HG03460 (cell line): ENCODE results near the gene TUBB2B.
"Not testable (repeated sequence)": the region's sequence is repeated elsewhere in the genome, so short reads cannot be mapped to it uniquely, and the experiment has no call there.

Source experiments
- ATAC-seq: cut with Tn5 transposase; IDR thresholded peaks from one replicate; pipeline ENCODE4 v1.9.1; 2021; ENCODE audit not compliant: unreplicated experiment

Gene TUBB2B

DNA sequence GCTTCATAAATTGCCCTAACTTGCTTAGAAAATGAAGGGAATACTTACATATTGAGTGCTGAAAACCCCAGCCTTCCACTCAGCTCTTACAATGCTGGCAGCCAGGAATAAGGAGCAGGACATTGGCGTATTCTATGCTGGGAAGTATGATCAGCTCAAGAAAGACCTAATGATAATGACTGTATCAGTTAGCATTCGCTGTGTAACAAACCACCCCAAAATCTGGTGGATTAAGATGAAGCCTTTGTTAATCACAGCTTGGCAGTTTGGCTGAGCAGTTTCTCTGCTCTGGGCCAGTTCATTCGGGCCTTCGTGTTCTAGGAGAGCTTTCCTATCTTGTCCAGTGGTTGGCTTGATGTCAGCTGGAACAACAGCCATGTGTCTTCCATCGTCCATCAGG, 36.7 kb downstream of the TUBB2B start:
- no peak for ATAC-seq

DNA sequence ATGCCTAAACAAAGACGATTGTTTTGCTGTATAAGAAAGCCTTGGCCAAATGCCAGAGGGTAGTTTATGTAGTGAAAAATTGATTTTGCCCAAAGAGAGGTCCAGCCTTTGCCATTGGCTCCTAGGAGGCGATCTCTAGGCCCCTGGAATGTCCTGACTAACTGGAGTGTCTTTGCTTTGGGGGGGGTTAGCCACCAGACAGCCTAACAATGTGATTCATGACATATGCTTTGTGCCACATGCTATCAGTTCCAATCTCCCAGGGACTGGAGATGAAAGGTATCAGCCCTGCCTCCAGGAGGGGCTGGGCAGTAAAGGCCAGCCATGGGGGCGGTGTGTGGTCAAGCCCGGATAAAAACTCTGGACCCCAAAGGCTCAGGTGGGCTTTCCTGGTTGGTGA, 37.4 kb downstream of the TUBB2B start:
- ATAC-seq, result no peak

DNA sequence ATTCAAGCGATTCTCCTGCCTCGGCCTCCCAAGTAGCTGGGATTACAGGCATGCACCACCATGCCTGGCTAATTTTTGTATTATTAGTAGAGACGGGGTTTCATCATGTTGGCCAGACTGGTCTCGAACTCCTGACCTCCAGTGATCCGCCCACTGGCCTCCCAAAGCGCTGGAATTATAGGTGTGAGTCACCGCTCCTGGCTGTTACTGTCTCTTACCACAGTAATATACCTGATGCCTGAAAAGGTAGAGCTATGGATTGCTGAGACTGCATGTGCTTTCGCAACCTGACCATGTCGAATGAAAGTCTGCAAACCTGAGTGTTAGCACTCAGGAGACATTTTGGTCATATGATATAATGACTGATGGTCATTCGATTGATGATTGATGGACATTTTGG, 38.3 kb downstream of the TUBB2B start:
- ATAC-seq, result not testable (repeated sequence)

DNA sequence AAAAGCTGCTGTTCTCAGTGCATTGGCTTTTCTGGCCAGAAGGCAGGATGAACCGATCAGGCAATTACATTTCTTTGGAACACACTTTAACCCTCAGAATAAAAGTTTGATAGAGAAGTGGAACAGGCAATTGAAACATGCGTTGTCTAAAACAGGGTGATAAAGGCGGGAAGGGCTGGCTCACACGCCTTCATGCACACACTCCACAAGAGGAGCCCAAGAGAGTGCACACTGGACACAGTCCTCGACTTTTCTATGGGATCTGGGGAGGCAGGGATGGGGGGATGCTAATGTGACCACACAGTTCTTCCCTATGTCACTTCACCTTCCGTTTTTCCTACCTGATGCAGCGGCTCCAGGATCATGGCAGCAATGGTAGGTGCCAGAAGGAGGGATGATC, 39.2 kb downstream of the TUBB2B start:
- no peak for ATAC-seq

DNA sequence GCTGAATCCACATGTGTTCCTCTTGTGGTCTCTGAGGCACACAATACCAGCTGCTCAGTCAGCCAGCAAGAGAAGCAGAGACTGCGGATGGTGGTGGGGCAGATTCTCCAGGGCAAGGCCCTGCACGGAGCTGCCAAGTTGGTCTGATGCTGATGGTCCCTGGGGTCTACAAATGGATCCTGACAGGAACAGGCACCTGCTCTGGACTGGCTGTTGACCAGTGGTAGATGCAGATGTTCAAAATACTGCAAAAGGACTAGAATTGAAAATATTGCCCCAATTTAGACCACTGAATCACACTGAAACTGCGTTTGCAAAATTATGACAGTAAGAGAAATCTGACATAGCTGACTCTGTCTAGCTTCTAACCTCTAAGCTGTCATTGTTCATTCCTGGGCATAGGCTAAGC, 40.5 kb downstream of the TUBB2B start:
- ATAC-seq, result no peak

DNA sequence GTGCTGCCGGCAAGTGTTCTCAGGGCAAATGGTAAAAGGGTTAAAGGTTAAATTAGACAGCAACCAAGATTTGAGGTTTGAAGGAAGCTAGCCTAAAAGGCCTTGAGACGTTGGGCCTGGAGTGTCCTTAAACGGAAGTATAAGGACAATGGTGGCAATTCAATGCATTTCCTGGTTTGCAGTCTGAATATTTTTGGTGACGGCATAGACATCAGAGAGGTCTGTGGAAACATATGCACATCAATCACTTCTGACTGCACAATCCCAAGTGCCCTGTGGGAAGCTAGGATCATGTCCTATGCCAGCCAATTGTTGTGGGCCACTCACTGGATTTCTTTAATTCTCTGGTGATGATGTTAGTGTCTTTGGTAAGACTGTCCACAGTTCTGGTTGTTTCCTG, 44.4 kb downstream of the TUBB2B start:
- ATAC-seq, result no peak

DNA sequence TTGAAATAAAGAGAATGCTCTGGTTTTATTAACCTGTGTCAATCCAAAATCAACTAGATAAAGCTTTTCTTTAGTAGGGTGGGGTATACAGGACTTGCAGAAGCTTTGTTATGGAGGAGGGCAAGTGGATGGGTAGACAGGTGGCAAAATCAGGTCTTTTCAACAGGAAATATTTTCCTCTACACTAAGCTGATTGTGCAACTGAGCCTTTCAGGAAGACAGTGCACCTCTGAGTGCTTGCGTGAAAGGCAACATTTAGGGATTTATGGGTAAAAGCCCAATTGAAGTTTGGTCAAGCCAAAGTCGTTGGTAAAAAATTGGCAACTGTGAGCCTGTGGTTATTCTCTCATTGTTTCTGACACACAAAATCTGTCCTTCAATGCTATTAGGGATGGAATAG, 46.3 kb downstream of the TUBB2B start:
- no peak for ATAC-seq

DNA sequence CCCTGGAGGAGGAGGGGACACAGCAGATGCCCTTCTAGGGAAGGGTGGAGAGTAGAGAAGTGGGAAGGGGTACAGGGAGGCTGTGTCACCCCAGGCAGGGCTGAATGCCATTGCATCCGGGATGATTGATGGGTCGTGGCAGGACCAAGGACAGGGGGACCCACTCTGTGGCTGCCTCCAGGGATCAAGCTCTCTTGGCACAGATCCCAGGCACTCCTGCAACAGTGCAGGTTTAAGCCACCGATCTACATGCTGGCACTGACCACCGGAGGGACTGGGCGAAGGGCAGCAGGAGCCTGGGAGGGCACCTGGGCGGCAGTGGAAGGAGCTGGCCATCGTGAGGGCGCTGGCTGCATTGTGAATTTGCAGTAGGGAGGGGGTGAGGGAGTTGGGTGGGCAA, 47.5 kb downstream of the TUBB2B start:
- ATAC-seq, result not testable (repeated sequence)

DNA sequence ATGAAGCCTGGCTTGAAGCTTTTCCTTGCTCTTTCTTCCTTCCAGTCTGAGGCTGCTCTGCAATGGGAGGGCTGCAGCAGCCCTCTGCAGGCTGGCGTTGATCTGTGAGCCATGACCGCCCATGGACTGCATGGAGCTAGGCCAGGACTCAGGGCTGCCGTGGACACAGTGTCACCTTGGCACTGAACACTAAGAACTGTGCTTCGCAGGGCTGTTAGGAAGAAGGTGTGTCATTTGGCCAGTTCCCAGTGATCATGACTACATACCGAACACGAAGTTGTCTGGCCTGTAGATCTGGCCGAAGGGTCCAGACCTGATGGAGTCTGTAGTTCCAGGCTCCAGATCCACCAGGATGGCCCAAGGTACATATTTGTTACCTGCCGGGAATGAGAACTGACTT, 48.8 kb downstream of the TUBB2B start:
- ATAC-seq, result not testable (repeated sequence)

DNA sequence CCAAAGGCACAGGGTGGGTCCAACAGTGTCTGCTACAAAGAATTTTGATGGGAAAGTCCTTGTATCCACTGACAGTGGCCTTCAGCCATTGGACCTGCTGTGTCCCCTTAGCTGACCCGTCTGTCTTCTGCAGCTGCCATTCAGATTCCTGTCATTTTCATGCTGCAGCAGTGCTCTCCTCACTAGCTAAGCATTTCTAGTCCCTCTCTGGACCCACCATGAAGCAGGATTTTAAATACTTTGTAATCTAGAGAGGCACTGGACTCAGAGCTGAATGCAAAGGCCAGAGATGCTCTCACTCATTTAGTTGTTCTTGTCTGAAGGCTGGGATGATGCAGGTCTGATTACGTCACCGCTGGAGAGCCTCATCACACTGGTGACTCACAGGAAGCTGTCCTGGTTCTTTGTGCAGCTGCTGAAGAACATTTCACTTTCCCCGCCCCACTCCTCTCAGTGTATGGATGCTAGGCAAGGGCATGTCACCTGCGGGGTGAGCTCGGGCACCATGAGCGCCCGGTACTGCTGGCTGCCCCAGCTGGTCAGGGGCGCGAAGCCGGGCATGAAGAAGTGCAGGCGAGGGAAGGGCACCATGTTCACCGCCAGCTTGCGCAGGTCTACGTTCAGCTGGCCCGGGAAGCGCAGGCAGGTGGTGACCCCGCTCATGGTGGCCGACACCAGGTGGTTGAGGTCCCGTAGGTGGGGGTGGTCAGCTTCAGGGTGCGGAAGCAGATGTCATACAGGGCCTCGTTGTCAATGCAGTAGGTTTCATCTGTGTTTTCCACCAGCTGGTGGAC, 50.7 kb downstream of the TUBB2B start:
- no peak for ATAC-seq

DNA sequence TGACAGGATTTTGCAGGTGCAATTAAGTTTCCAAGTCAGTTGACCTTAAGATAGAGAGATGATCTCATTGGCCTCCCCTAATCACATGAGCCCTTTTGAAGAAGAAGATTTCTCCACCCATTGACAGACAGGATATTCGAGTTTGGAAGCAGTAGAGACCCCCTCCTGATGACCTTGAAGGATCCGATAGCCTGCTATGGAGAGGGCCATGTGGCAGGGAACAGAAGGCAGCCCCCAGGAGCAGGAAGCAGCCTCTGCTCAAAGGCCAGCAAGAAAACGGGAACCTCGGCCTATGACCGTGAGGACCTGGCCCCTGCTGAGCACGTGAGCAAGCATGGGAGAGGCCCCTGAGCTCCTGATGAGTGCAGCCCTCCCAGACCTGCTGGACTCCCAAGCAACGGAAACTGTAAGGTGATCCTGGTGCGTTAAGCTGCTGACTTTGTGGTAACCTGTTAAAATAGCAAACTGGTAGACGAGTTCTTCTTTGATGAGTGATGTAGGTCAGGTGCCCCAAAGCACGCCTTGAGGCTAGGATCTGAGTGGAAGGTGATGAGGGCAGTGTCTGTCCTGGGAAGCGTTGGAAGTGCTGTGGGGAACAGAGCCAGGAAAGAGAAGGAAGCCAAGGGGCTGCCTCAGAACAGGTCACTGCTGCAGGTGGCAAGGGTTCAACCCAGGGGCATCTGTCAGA, 51.6 kb downstream of the TUBB2B start:
- no peak for ATAC-seq
